ENCODE results near the gene SH3RF2. TPM values are rescaled to one million over a fixed set of nuclear protein-coding genes. Genes with fewer than 3 reads are reported as not detected.

The SH3RF2 gene
- total and polyA plus RNA-seq, 9 of the 15 experiments (the other 6 are each of a cell fraction or from before 2014, with no cell fraction given): 0.05 TPM; not detected in 8

DNA sequence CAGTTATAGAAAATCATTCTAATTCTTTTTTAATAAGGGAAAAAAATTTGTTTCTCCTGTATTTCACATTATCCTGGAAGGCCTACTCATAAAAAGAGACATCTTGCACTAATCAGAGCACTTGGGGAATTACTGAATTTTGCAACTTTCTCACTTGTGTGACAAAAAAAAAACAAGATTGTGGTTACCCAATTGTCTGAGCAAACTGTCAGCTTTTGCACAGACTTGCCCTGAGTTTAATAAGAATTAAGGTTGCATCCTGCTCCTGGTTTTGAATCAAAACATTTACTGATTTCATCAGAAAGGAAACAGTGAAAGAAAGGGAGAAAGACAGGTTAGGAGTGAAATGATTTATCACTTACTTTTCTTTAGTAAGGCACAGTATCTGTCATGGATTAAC lies 10.6 kb upstream of the SH3RF2 start (continued):
- no peak for TF ChIP-seq PHB (CRISPR knock-in tag; IDR thresholded peaks at IDR 0.05)

DNA sequence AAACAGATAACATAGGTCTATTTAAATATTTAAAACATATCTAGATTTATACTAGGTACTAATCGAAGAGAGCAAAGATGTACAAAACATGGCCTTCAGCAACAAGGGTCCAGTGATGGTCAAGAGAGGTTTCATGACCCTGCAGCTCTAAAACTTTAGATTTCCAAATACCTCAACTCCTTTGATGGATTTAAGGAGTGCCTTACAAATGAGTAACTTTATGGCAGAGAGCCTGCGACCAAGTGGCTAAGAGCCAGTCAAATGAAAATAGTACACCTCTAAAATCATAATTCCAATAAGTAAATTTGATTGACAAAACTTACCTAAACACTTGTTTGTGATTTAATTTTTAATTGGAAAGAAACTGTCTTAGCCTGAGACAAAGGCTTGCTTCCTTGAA lies 4.7 kb upstream of the SH3RF2 start:
- Histone ChIP-seq H3K79me2 (ENCODE audit: control insufficient read depth, insufficient read depth, low read length) (no peaks in the 10 kb centered on the region), H3K9me3 (replicated peaks; ENCODE audit: control insufficient read depth, insufficient read depth, low read depth, low read length) (no peaks in the 10 kb centered on the region), H3K27me3 (ENCODE audit: control insufficient read depth in 2 of 2, insufficient read depth in 2 of 2, low read length in 2 of 2) (peaks cover 10% of the 10 kb centered on the region in 2 experiments; a peak in 4 of 5 replicates), H3K9me1 (ENCODE audit: control insufficient read depth, insufficient read depth, low read length) (no peaks in the 10 kb centered on the region), H3K36me3 (ENCODE audit: control insufficient read depth, insufficient read depth, low read length) (no peaks in the 10 kb centered on the region), H3K27ac (ENCODE audit: extremely low read depth, low read depth, low read length) (no peak overlapping the region), H3K9ac (ENCODE audit: insufficient read depth in 1 of 2, low read depth in 2 of 2, low read length in 2 of 2) (no peak overlapping the region), H4K20me1 (replicated peaks; ENCODE audit: control insufficient read depth, insufficient read depth, low read length) (no peaks in the 10 kb centered on the region), H3K4me2 (ENCODE audit: insufficient read depth, low read length) (no peak overlapping the region), H2AFZ (ENCODE audit: low read depth, low read length) (no peak overlapping the region), H3K4me3 (no peak overlapping the region), H3K4me1 (replicated peaks in 1 of 2; ENCODE audit: control insufficient read depth in 2 of 2, insufficient read depth in 2 of 2, low read length in 2 of 2) (peaks cover 0 to 4% of the 10 kb centered on the region in 2 experiments; a peak in 2 of 5 replicates)
- CTCF ChIA-PET (ENCODE audit: low intra/inter-chr PET ratio): no interaction called here
- no peak for TF ChIP-seq BRD9 (IDR thresholded peaks at IDR 0.05; ENCODE audit: low read depth, partially characterized antibody)
- TF ChIP-seq ZNF140 (CRISPR knock-in tag; IDR thresholded peaks at IDR 0.05): no peak
- TF ChIP-seq ZNF584 (CRISPR knock-in tag; IDR thresholded peaks at IDR 0.05; ENCODE audit: low read depth): no peak
- no peak for TF ChIP-seq ZNF347 (CRISPR knock-in tag; IDR thresholded peaks at IDR 0.05; ENCODE audit: low read depth)
- TF ChIP-seq, protein P1, sequence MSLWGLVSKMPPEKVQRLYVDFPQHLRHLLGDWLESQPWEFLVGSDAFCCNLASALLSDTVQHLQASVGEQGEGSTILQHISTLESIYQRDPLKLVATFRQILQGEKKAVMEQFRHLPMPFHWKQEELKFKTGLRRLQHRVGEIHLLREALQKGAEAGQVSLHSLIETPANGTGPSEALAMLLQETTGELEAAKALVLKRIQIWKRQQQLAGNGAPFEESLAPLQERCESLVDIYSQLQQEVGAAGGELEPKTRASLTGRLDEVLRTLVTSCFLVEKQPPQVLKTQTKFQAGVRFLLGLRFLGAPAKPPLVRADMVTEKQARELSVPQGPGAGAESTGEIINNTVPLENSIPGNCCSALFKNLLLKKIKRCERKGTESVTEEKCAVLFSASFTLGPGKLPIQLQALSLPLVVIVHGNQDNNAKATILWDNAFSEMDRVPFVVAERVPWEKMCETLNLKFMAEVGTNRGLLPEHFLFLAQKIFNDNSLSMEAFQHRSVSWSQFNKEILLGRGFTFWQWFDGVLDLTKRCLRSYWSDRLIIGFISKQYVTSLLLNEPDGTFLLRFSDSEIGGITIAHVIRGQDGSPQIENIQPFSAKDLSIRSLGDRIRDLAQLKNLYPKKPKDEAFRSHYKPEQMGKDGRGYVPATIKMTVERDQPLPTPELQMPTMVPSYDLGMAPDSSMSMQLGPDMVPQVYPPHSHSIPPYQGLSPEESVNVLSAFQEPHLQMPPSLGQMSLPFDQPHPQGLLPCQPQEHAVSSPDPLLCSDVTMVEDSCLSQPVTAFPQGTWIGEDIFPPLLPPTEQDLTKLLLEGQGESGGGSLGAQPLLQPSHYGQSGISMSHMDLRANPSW (CRISPR knock-in tag; IDR thresholded peaks at IDR 0.05): no peak
- TF ChIP-seq SREBF1 (IDR thresholded peaks at IDR 0.05; ENCODE audit: borderline replicate concordance, low read depth, low read length): no peak
- no peak for TF ChIP-seq FOXA3 (CRISPR knock-in tag; conservative IDR thresholded peaks at IDR 0.05 in 1 of 2, IDR thresholded peaks at IDR 0.05 in 1 of 2)
- TF ChIP-seq ZNF253 (CRISPR knock-in tag; conservative IDR thresholded peaks at IDR 0.05): no peak
- no peak for TF ChIP-seq TOE1 (IDR thresholded peaks at IDR 0.05; ENCODE audit: borderline replicate concordance)
- TF ChIP-seq TOE1 (CRISPR knock-in tag; IDR thresholded peaks at IDR 0.05; ENCODE audit: borderline replicate concordance, low read depth): no peak
- no peak for TF ChIP-seq SIRT6 (IDR thresholded peaks at IDR 0.05; ENCODE audit: low read depth, low read length)
- TF ChIP-seq PTRF (tag; IDR thresholded peaks at IDR 0.05): no peak
- TF ChIP-seq GABPA (tag; conservative IDR thresholded peaks at IDR 0.05; ENCODE audit: low read depth): no peak
- TF ChIP-seq RFX7 (CRISPR knock-in tag; IDR thresholded peaks at IDR 0.05): no peak
- ATAC-seq (no peak), FAIRE-seq (no peak), DNase-seq (ENCODE audit: extremely low read depth in 1 of 4, low spot score in 3 of 4) (no peak)
- WGBS (ENCODE audit: insufficient coverage, low coverage, missing lambda C conversion rate): 0% methylated on average over 2 of the region's 2 CpGs
- no TSS peak for BruUV-seq (replicated peaks)
- in situ Hi-C loops (cut with MboI): no loop called here
- intact Hi-C loops (cut with micrococcal nuclease): no loop called here
- POLR2A ChIA-PET: interaction anchor here (1.0 kb wide), 1 partner anchor 14 kb away, joined by 4 read pairs; no protein-coding TSS in a partner anchor

All from K562 (cell line).